HL-60 (cell line): ENCODE data around the gene PYGB.

Source experiments
- DNase-seq, 2 experiments: peaks; one replicate each; pipeline ENCODE4 v3.0.0-alpha.2; 2010 to 2020; ENCODE audit warnings: low read depth in 1 of 2, low spot score in 1 of 2
- H3K27ac ChIP-seq: fragments of 250-450 bp; sonication (Bioruptor Pico); replicated peaks from 2 replicates; pipeline ENCODE4 v1.5.1; 2020; ENCODE audit warnings: mild to moderate bottlenecking, moderate library complexity
- H3K27me3 ChIP-seq: fragments of 250-450 bp; sonication (Bioruptor Pico); 2 replicates; pipeline ENCODE4 v1.5.1; 2021; ENCODE audit warnings: mild to moderate bottlenecking, moderate library complexity; ENCODE audit not compliant: insufficient read depth, poor library complexity, severe bottlenecking
- H3K4me3 ChIP-seq: replicated peaks from 2 replicates; pipeline ENCODE4 v1.5.1; 2011; ENCODE audit warnings: mild to moderate bottlenecking, control low read depth, low read length; ENCODE audit not compliant: insufficient read depth
- GABPA ChIP-seq: IDR thresholded peaks from 2 replicates; pipeline ENCODE4 v1.6.1; 2012; ENCODE audit warnings: low read depth
- POLR2AphosphoS5 ChIP-seq: IDR thresholded peaks from 2 replicates; pipeline ENCODE4 v1.6.1; 2012; ENCODE audit warnings: low read depth
- SPI1 ChIP-seq: IDR thresholded peaks from 2 replicates; pipeline ENCODE4 v1.6.1; 2012; ENCODE audit warnings: low read depth, mild to moderate bottlenecking, borderline replicate concordance
- TF ChIP-seq, protein P1 (sequence below): IDR thresholded peaks from 2 replicates; pipeline ENCODE4 v1.6.1; 2012; ENCODE audit warnings: low read depth; ENCODE audit not compliant: insufficient replicate concordance
- TF ChIP-seq, protein P2 (sequence below): IDR thresholded peaks from one replicate; pipeline ENCODE4 v1.5.1; 2011; ENCODE audit warnings: low read length, control low read depth, inconsistent platforms; ENCODE audit not compliant: insufficient read depth

Gene PYGB

DNA sequence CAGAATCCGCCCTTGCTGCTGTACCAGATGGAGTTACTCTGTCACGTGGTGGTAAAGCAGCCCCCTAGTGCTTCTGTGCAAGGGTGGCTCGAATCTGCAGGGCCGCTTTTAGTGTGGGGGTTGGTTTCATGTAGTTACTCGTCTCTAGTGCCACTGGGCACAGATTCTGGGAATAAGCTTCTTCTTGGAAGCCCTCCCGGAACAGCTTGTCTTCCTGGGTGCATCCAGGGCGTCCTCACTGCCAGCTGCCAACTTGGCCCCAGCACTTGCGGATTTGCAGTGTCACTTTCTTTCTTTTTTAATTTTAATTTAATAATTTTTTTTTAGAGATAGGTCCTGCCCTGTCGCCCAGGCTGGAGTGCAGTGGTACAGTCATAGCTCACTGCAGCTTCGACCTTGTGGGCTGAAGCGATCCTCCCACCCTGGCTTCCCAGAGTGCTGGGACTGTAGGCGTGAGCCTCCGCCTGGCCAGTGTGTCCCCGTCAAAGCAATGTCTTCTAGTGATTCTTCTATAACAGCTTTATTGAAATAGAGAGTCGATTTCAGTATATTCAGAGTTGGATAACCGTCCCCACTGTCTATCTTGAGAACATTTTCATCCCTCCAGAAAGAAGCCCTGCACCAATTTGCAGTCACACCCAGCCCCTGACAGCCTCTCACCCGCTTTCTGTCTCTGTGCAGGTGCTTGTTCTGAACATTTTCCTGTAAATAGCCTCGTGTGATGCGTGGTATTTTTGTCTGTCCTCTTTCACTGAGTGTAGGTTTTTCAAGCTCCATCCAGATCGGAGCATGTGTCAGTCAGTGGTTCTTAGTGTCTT lies 25.9 kb downstream of the PYGB start:
- H3K4me3 ChIP-seq = no peak overlapping the region
- H3K27ac ChIP-seq = no peak overlapping the region
- TF ChIP-seq POLR2AphosphoS5 = no peak
- TF ChIP-seq, protein P1, sequence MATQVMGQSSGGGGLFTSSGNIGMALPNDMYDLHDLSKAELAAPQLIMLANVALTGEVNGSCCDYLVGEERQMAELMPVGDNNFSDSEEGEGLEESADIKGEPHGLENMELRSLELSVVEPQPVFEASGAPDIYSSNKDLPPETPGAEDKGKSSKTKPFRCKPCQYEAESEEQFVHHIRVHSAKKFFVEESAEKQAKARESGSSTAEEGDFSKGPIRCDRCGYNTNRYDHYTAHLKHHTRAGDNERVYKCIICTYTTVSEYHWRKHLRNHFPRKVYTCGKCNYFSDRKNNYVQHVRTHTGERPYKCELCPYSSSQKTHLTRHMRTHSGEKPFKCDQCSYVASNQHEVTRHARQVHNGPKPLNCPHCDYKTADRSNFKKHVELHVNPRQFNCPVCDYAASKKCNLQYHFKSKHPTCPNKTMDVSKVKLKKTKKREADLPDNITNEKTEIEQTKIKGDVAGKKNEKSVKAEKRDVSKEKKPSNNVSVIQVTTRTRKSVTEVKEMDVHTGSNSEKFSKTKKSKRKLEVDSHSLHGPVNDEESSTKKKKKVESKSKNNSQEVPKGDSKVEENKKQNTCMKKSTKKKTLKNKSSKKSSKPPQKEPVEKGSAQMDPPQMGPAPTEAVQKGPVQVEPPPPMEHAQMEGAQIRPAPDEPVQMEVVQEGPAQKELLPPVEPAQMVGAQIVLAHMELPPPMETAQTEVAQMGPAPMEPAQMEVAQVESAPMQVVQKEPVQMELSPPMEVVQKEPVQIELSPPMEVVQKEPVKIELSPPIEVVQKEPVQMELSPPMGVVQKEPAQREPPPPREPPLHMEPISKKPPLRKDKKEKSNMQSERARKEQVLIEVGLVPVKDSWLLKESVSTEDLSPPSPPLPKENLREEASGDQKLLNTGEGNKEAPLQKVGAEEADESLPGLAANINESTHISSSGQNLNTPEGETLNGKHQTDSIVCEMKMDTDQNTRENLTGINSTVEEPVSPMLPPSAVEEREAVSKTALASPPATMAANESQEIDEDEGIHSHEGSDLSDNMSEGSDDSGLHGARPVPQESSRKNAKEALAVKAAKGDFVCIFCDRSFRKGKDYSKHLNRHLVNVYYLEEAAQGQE = no peak
- TF ChIP-seq, protein P2, sequence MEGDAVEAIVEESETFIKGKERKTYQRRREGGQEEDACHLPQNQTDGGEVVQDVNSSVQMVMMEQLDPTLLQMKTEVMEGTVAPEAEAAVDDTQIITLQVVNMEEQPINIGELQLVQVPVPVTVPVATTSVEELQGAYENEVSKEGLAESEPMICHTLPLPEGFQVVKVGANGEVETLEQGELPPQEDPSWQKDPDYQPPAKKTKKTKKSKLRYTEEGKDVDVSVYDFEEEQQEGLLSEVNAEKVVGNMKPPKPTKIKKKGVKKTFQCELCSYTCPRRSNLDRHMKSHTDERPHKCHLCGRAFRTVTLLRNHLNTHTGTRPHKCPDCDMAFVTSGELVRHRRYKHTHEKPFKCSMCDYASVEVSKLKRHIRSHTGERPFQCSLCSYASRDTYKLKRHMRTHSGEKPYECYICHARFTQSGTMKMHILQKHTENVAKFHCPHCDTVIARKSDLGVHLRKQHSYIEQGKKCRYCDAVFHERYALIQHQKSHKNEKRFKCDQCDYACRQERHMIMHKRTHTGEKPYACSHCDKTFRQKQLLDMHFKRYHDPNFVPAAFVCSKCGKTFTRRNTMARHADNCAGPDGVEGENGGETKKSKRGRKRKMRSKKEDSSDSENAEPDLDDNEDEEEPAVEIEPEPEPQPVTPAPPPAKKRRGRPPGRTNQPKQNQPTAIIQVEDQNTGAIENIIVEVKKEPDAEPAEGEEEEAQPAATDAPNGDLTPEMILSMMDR = no peak
- TF ChIP-seq GABPA = no peak
- no peak for TF ChIP-seq SPI1
- H3K27me3 ChIP-seq = no peaks in the 10 kb centered on the region
- no peak for DNase-seq

DNA sequence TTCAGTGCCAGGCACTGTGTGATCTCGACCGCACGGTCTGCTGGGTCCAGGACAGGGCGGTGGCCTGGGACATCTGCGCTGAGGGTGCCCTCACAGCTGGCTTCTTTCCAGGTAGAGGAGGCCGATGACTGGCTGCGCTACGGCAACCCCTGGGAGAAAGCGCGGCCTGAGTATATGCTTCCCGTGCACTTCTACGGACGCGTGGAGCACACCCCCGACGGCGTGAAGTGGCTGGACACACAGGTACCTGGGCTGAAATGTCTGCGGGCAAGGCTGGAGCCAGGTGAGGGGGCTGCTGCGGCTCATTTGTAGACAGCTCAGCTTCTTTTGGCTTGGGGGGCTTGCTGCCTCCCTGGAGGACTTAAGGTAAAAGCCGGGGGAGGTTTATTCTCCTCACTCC lies 26.6 kb downstream of the PYGB start:
- TF ChIP-seq, protein P1 = no peak
- TF ChIP-seq, protein P2 = no peak
- no peak for TF ChIP-seq POLR2AphosphoS5
- no peak for TF ChIP-seq SPI1
- H3K27ac ChIP-seq = no peak overlapping the region

DNA sequence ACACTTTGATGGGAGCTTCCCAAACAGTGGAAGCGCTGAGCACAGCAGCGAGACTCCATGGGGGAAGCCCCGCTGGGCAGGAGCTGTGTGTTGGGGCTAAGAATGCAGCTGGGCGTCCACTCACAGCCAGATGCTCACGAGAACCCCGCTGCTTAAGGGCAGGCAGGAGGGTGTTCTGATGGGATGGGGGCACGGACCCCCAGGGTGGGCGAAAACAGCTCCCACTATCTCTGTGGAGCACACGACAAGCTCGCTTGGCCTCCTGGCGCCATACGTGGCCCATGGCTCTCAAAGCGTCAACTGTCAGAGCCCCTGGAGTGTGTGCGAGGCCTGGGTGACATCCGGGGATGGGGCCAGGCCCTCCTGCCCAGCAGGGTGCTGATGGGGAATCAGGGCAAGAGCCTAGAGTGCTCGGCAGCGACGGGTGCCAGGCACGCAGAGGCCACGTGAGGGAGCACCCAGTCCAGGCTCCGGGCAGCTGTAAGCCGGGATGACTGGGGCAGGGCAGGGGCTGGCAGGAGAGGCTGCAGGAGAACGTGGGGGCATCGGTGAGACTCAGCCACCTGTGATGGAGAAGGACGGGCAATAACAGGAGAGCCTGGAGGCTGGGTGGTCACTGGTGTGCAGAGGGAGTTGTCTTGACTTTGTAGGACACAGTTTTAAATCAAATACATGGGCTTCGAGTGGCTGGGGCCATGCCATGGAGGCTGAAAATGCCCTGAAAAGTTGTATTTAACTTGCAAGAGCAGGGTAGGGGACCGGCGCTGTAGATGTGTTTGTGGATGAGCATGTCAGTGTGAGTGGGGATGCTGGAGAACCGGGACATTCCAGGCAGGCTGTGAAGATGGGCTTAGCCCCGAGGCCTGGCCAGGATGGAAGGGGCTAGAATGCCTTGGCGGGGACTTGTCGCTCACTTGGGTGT lies 27.3 kb downstream of the PYGB start:
- H3K27ac ChIP-seq = no peak overlapping the region
- DNase-seq = no peak

More for the DNA sequence above, 26.6 kb downstream of the PYGB start:
- no peak for DNase-seq
- H3K4me3 ChIP-seq = no peak overlapping the region
- no peaks in the 10 kb centered on the region for H3K27me3 ChIP-seq

More for the DNA sequence above, 27.3 kb downstream of the PYGB start:
- Histone ChIP-seq H3K27me3 (no peaks in the 10 kb centered on the region), H3K4me3 (no peak overlapping the region)
- TF ChIP-seq, protein P2 = no peak
- no peak for TF ChIP-seq POLR2AphosphoS5
- TF ChIP-seq GABPA = no peak
- no peak for TF ChIP-seq SPI1
- TF ChIP-seq, protein P1 = no peak
